Lung (tissue), 16 donors: ENCODE measurements around the gene ITPA. TPM values are rescaled to one million over a fixed set of nuclear protein-coding genes. Genes with fewer than 3 reads are reported as not detected.
A peak's percentile ranks its signal among the peaks of the same experiment; 100 is the strongest.

Source experiments
- ATAC-seq: fragments of 200-7000 bp; cut with Tn5 transposase; one replicate; pipeline ENCODE4 v1.9.1; 2020; ENCODE audit warnings: moderate number of reproducible peaks; ENCODE audit not compliant: insufficient read depth, low FRiP score
- DNase-seq, 3 donors: peaks; one replicate each; pipeline ENCODE4 v3.0.0-alpha.2; 2013 to 2017
- H3K27ac ChIP-seq, 2 donors: one replicate each; pipeline ENCODE4 v1.5.1; 2013; ENCODE audit warnings: mild to moderate bottlenecking in 2 of 2, moderate library complexity in 2 of 2, control low read depth in 1 of 2, inconsistent platforms in 1 of 2, low read depth in 1 of 2, low read length in 1 of 2
- H3K27me3 ChIP-seq, 3 donors: one replicate each; pipeline ENCODE4 v1.5.1; 2013; ENCODE audit warnings: low read length in 2 of 3; ENCODE audit not compliant: control insufficient read depth in 3 of 3, insufficient read depth in 3 of 3
- H3K36me3 ChIP-seq, 4 donors: one replicate each; pipeline ENCODE4 v1.5.1; 2013; ENCODE audit warnings: low read length in 4 of 4, mild to moderate bottlenecking in 1 of 4, moderate library complexity in 1 of 4; ENCODE audit not compliant: control insufficient read depth in 4 of 4, insufficient read depth in 4 of 4
- H3K4me1 ChIP-seq, 5 donors: one replicate each; pipeline ENCODE4 v1.5.1; 2013; ENCODE audit warnings: low read length in 5 of 5, mild to moderate bottlenecking in 2 of 5, moderate library complexity in 1 of 5; ENCODE audit not compliant: control insufficient read depth in 5 of 5, insufficient read depth in 5 of 5
- H3K4me3 ChIP-seq: one replicate; pipeline ENCODE4 v1.5.1; 2013; ENCODE audit warnings: mild to moderate bottlenecking, control low read depth, moderate library complexity
- H3K9ac ChIP-seq, 2 donors: one replicate each; pipeline ENCODE4 v1.5.1; 2013; ENCODE audit warnings: low read length in 2 of 2, control low read depth in 1 of 2; ENCODE audit not compliant: insufficient read depth in 1 of 2
- H3K9me3 ChIP-seq, 4 donors: one replicate each; pipeline ENCODE4 v1.5.1; 2013; ENCODE audit warnings: low read length in 3 of 4, mild to moderate bottlenecking in 1 of 4, moderate library complexity in 1 of 4; ENCODE audit not compliant: control insufficient read depth in 4 of 4, insufficient read depth in 3 of 4
- WGBS, 2 donors: extraction: QIAGEN DNeasy Blood & Tissue Kit; methylation state at CpG; one replicate each; pipeline ENCODE4 v1.1.7; 2013; 5-methylcytosine and 5-hydroxymethylcytosine counted together
- long read RNA-seq, 5 donors: transcript quantifications; one replicate each; lab custom pipeline, GENCODE V29; 2026
- polyA plus RNA-seq, 2 donors: library from polyadenylated mRNA; stranded (reverse); fragments of 200-250 nt; gene quantifications; one replicate each; pipeline ENCODE4 v1.2.1, GENCODE V29; 2013
- total RNA-seq, 2 donors: library from RNA; depleted of rRNA in 1 of 2; stranded (reverse); fragments of >200 nt in 1 of 2; gene quantifications; one replicate each; pipeline ENCODE4 v1.2.1, GENCODE V29; 2014 to 2021
- TF ChIP-seq, protein P1 (sequence below): IDR thresholded peaks from 2 replicates; pipeline ENCODE4 v1.5.1; 2012; ENCODE audit warnings: mild to moderate bottlenecking; ENCODE audit errors: control extremely low read depth, extremely low read depth
- donor health status: control.
- donor health status: control.
- donor health status: Bipolar disorder and iron deficiency.
- donor health status: healthy.
- donor health status: DM: yes; HTN: yes; CAD: no.

The ITPA gene
- 10 to 100 TPM; 32.7 to 65.0 TPM for total RNA-seq
- polyA plus RNA-seq: 10 to 100 TPM; 67.2 to 95.8 TPM
- long read RNA-seq, donor 1, transcript ITPA-201 (8 exons, 1,185 nt): major isoform, 26 of 46 reads
- long read RNA-seq, donor 1, transcript ITPA-207 (2 exons, 670 nt): minor isoform, 11 of 46 reads
- long read RNA-seq, donor 1, partial matches to known transcripts: 7 of 46 reads
- long read RNA-seq, donor 1, other reads (novel, unspliced or antisense): 0 of 46 reads
- long read RNA-seq, donor 2, transcript ITPA-201 (8 exons, 1,185 nt): major isoform, 5 of 11 reads
- long read RNA-seq, donor 2, partial matches to known transcripts: 0 of 11 reads
- long read RNA-seq, donor 2, other reads (novel, unspliced or antisense): 0 of 11 reads
- long read RNA-seq, donor 3, transcript ITPA-201 (8 exons, 1,185 nt): minor isoform, 8 of 19 reads
- long read RNA-seq, donor 3, transcript ITPA-207 (2 exons, 670 nt): major isoform, 9 of 19 reads
- long read RNA-seq, donor 3, partial matches to known transcripts: 0 of 19 reads
- long read RNA-seq, donor 3, other reads (novel, unspliced or antisense): 0 of 19 reads
- long read RNA-seq, donor 4, transcript ITPA-201 (8 exons, 1,185 nt): major isoform, 11 of 23 reads
- long read RNA-seq, donor 4, partial matches to known transcripts: 8 of 23 reads
- long read RNA-seq, donor 4, other reads (novel, unspliced or antisense): 0 of 23 reads
- long read RNA-seq, donor 5, transcript ITPA-201 (8 exons, 1,185 nt): major isoform, 24 of 67 reads
- long read RNA-seq, donor 5, transcript ITPA-207 (2 exons, 670 nt): minor isoform, 13 of 67 reads
- long read RNA-seq, donor 5, partial matches to known transcripts: 20 of 67 reads
- long read RNA-seq, donor 5, other reads (novel, unspliced or antisense): 0 of 67 reads

DNA sequence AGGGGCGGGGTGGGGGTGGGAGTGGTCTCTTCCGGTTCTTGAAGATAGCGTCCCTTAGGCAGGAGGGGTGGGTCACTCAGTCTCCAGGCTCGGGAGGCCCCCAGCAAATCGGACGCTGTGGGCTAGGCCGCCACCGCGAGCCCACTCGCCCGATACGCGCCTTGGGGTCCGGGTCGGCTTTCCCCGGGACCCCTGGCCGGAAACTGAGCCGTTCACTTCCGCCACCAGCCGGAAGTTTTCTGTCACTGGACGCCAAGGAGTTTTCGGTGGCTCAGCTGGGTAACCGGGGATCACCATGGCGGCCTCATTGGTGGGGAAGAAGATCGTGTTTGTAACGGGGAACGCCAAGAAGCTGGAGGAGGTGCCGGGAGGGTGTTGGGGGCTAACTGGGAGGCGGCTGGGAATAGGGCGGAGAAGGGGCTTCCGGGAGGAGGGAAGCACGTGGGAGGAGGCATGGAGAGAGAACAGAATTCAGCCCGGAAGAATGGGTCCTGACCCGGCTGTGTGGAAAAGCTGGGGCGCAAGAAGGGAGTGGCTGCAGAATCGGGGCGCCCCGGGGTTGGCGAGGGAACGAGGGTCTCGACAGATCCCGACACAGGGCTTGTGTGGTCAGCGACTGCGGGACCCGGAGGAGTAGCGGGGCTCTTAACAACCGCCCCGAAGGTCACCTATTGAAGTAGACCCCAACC is at the start of gene ITPA:
Gene ITPA (plus strand): TSS at position 242 of the 689 bp plus-strand sequence. CDS start 54 bp downstream, at position 296.
- H3K27ac ChIP-seq: peak within 1 kb of the TSS; percentile 76 to 78
- H3K4me3 ChIP-seq: peak within 1 kb of the TSS; percentile 69
- peaks cover 0 to 16% (median 4%) of the 10 kb centered on the region in 4 donors for H3K36me3 ChIP-seq
- ATAC-seq (peak; percentile 54), DNase-seq (peak; percentile 70 to 74 (median 72))
- WGBS, 2 donors: 0 to 1% methylated on average over 48 of the region's 48 CpGs
- no peaks in the 10 kb centered on the region for H3K27me3 ChIP-seq
- H3K4me1 ChIP-seq: peaks cover 0 to 18% (median 7%) of the 10 kb centered on the region in 5 donors
- TF ChIP-seq, protein P1, sequence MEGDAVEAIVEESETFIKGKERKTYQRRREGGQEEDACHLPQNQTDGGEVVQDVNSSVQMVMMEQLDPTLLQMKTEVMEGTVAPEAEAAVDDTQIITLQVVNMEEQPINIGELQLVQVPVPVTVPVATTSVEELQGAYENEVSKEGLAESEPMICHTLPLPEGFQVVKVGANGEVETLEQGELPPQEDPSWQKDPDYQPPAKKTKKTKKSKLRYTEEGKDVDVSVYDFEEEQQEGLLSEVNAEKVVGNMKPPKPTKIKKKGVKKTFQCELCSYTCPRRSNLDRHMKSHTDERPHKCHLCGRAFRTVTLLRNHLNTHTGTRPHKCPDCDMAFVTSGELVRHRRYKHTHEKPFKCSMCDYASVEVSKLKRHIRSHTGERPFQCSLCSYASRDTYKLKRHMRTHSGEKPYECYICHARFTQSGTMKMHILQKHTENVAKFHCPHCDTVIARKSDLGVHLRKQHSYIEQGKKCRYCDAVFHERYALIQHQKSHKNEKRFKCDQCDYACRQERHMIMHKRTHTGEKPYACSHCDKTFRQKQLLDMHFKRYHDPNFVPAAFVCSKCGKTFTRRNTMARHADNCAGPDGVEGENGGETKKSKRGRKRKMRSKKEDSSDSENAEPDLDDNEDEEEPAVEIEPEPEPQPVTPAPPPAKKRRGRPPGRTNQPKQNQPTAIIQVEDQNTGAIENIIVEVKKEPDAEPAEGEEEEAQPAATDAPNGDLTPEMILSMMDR: no peak
- no peaks in the 10 kb centered on the region for H3K9me3 ChIP-seq
- H3K9ac ChIP-seq: peak within 1 kb of the TSS; percentile 82 to 89

DNA sequence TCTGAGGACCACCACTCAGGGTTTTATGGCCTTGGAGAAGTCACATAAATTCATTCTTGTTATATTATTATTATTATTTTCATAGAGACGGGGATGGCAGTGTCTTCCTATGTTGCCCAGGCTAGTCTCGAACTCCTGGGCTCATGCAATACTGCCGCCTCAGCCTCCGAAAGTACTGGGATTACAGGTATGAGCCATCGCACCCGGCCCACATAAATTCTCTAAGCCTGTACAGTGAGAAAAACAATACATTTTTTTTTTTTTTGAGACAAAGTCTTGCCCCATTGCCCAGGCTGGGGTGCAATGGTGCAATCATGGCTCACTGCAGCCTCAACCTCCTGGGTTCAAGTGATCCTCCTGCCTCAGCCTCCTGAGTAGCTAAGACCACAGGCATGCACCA is 48.9 kb upstream of the ITPA start:
- peaks cover 0 to 2% (median 0%) of the 10 kb centered on the region in 4 donors for H3K9me3 ChIP-seq
- no peak overlapping the region for H3K9ac ChIP-seq
- H3K27me3 ChIP-seq: no peaks in the 10 kb centered on the region
- WGBS, 2 donors: 93 to 97% methylated on average over 6 of the region's 6 CpGs
- peaks cover 6 to 23% (median 14%) of the 10 kb centered on the region in 5 donors for H3K4me1 ChIP-seq
- H3K4me3 ChIP-seq: no peak overlapping the region
- H3K27ac ChIP-seq: no peak overlapping the region
- ATAC-seq: no peak
- H3K36me3 ChIP-seq: peaks cover 0 to 6% (median 2%) of the 10 kb centered on the region in 4 donors
- TF ChIP-seq, protein P1: no peak
- no peak for DNase-seq

GRCh38 chr20:3161316-3162079 is 47.8 kb upstream of the ITPA start:
- H3K9me3 ChIP-seq: peaks cover 0 to 2% (median 0%) of the 10 kb centered on the region in 4 donors
- H3K4me3 ChIP-seq: no peak overlapping the region
- 75 to 89% methylated on average over 5 of the region's 5 CpGs for WGBS, 2 donors
- DNase-seq (no peak), ATAC-seq (no peak)
- peaks cover 10 to 27% (median 14%) of the 10 kb centered on the region in 5 donors for H3K4me1 ChIP-seq
- H3K27me3 ChIP-seq: no peaks in the 10 kb centered on the region
- no peak overlapping the region for H3K9ac ChIP-seq
- H3K27ac ChIP-seq: no peak overlapping the region
- TF ChIP-seq, protein P1: no peak
- peaks cover 0 to 6% (median 2%) of the 10 kb centered on the region in 4 donors for H3K36me3 ChIP-seq
